ENCODE results near the gene ADGRG2. TPM values are rescaled to one million over a fixed set of nuclear protein-coding genes. Genes with fewer than 3 reads are reported as not detected.

Gene ADGRG2
- total RNA-seq, 1 experiment from 2014 or later: 1.4 TPM

DNA sequence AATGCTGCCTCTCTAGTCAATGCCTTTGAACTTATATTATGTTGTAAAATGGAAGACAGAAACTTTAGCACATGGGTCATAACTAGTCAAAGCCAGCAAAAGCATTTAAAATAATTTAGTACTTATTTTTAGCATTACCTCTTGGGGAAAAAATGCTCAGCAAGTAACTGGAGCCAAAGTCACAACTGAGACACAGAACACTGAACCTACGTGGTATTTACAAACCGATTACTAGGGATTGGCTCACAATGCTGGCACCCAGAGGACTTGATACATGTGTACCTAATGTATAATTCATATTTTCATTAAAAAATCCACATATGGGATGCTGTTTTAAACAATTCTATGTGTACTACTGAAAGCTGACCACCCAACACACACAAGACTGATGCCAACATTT, 176.8 kb downstream of the ADGRG2 start:
- peaks cover 18% of the 10 kb centered on the region for H3K36me3 ChIP-seq (ENCODE audit: low read depth, low read length)
- no TSS peak for BruUV-seq (replicated peaks)
- no peak for DNase-seq
- no peak for TF ChIP-seq EZH2 (IDR thresholded peaks at IDR 0.05; ENCODE audit: low read length, unreplicated experiment)
- no peaks in the 10 kb centered on the region for H3K9me3 ChIP-seq (ENCODE audit: low read length)
- CTCF ChIA-PET: no interaction called here
- H3K27me3 ChIP-seq (ENCODE audit: low read length): no peaks in the 10 kb centered on the region
- POLR2A ChIA-PET (ENCODE audit: unreplicated experiment): no interaction called here
- H3K27ac ChIP-seq (ENCODE audit: low read length): no peak overlapping the region
- intact Hi-C loops (cut with micrococcal nuclease): no loop called here
- ATAC-seq: no peak
- H3K4me2 ChIP-seq (ENCODE audit: low read length): no peak overlapping the region
- no peaks in the 10 kb centered on the region for H3K9me2 ChIP-seq (replicated peaks; ENCODE audit: low read length)
- no peaks in the 10 kb centered on the region for H4K20me1 ChIP-seq (ENCODE audit: low read length)
- no peak overlapping the region for H3K9ac ChIP-seq (ENCODE audit: low read length)
- no peak overlapping the region for H3K4me3 ChIP-seq (ENCODE audit: low read length)
- H2AFZ ChIP-seq (ENCODE audit: low read length): no peak overlapping the region
- no peaks in the 10 kb centered on the region for H3K79me2 ChIP-seq (ENCODE audit: low read length)
- peaks cover 15% of the 10 kb centered on the region for H3K4me1 ChIP-seq (ENCODE audit: insufficient read depth, low read length)
- no peaks in the 10 kb centered on the region for H3F3A ChIP-seq (ENCODE audit: low read length, unreplicated experiment)

DNA sequence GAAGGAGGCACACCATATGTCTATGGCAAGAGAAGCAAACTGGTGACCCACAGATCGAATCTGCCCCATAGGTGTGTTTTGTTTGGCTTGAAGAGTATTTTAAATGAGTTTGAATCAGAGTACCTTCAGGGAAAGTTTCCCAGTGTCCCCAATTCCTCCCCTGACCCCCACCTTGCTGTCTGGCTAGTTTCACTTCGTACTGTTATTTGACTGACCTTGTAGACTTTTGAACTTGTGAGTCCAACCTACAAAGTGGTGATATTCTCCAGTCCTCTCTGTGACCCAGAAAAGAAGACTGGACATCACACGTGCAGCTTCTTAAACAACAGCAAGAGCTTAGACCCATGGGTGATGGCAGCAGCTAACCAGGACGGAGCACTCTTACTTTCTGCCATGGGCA, 177.8 kb downstream of the ADGRG2 start:
- Histone ChIP-seq H3K4me1 (ENCODE audit: insufficient read depth, low read length) (peaks cover 22% of the 10 kb centered on the region), H3K27ac (ENCODE audit: low read length) (no peak overlapping the region), H3K36me3 (ENCODE audit: low read depth, low read length) (peaks cover 18% of the 10 kb centered on the region), H3K9me2 (replicated peaks; ENCODE audit: low read length) (no peaks in the 10 kb centered on the region), H3K27me3 (ENCODE audit: low read length) (no peaks in the 10 kb centered on the region), H3K79me2 (ENCODE audit: low read length) (no peaks in the 10 kb centered on the region), H4K20me1 (ENCODE audit: low read length) (no peaks in the 10 kb centered on the region), H3K9me3 (ENCODE audit: low read length) (no peaks in the 10 kb centered on the region), H3K4me2 (ENCODE audit: low read length) (no peak overlapping the region), H2AFZ (ENCODE audit: low read length) (no peak overlapping the region), H3F3A (ENCODE audit: low read length, unreplicated experiment) (no peaks in the 10 kb centered on the region), H3K4me3 (ENCODE audit: low read length) (no peak overlapping the region), H3K9ac (ENCODE audit: low read length) (no peak overlapping the region)
- no TSS peak for BruUV-seq (replicated peaks)
- ATAC-seq: no peak
- CTCF ChIA-PET: no interaction called here
- TF ChIP-seq EZH2phosphoT487 (IDR thresholded peaks at IDR 0.05; ENCODE audit: borderline replicate concordance, low read length) (no peak), EZH2 (IDR thresholded peaks at IDR 0.05; ENCODE audit: low read length, unreplicated experiment) (no peak)
- TF ChIP-seq, protein P1, sequence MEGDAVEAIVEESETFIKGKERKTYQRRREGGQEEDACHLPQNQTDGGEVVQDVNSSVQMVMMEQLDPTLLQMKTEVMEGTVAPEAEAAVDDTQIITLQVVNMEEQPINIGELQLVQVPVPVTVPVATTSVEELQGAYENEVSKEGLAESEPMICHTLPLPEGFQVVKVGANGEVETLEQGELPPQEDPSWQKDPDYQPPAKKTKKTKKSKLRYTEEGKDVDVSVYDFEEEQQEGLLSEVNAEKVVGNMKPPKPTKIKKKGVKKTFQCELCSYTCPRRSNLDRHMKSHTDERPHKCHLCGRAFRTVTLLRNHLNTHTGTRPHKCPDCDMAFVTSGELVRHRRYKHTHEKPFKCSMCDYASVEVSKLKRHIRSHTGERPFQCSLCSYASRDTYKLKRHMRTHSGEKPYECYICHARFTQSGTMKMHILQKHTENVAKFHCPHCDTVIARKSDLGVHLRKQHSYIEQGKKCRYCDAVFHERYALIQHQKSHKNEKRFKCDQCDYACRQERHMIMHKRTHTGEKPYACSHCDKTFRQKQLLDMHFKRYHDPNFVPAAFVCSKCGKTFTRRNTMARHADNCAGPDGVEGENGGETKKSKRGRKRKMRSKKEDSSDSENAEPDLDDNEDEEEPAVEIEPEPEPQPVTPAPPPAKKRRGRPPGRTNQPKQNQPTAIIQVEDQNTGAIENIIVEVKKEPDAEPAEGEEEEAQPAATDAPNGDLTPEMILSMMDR (conservative IDR thresholded peaks at IDR 0.05; ENCODE audit: low read depth, low read length): no peak
- DNase-seq: no peak
- intact Hi-C loops (cut with micrococcal nuclease): no loop called here
- POLR2A ChIA-PET (ENCODE audit: unreplicated experiment): no interaction called here

DNA sequence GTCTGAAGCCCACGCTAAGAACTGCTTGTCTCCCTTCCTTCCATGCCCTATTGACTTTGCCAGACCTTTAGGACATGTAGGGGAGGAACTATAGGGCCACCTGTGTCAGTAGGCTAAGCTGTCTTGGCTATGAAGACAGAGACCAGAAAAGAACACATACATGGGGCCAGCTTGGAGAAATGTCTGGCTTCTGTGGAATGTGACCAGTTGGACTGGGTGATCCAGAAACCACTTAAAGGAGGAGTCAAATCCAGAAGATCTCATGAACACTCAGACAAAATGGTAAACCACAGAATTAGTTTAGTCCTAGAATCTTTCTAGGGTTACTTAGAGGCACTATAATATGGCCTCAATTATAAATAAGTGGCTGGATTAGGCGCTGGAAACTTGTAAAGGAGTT, 180.4 kb downstream of the ADGRG2 start:
- Histone ChIP-seq H3K9me2 (replicated peaks; ENCODE audit: low read length) (no peaks in the 10 kb centered on the region), H3K9ac (ENCODE audit: low read length) (no peak overlapping the region), H3F3A (ENCODE audit: low read length, unreplicated experiment) (no peaks in the 10 kb centered on the region), H3K4me2 (ENCODE audit: low read length) (no peak overlapping the region), H3K27ac (ENCODE audit: low read length) (no peak overlapping the region), H3K79me2 (ENCODE audit: low read length) (no peaks in the 10 kb centered on the region), H3K36me3 (ENCODE audit: low read depth, low read length) (peaks cover 26% of the 10 kb centered on the region), H3K9me3 (ENCODE audit: low read length) (no peaks in the 10 kb centered on the region), H3K27me3 (ENCODE audit: low read length) (no peaks in the 10 kb centered on the region), H2AFZ (ENCODE audit: low read length) (no peak overlapping the region), H4K20me1 (ENCODE audit: low read length) (no peaks in the 10 kb centered on the region), H3K4me3 (ENCODE audit: low read length) (no peak overlapping the region), H3K4me1 (ENCODE audit: insufficient read depth, low read length) (peaks cover 31% of the 10 kb centered on the region)
- intact Hi-C loops (cut with micrococcal nuclease): no loop called here
- BruUV-seq (replicated peaks): no TSS peak
- DNase-seq (no peak), ATAC-seq (no peak)
- ChIA-PET CTCF (no interaction called here), POLR2A (ENCODE audit: unreplicated experiment) (no interaction called here)
- no peak for TF ChIP-seq EZH2 (IDR thresholded peaks at IDR 0.05; ENCODE audit: low read length, unreplicated experiment)
- TF ChIP-seq, protein P1 (conservative IDR thresholded peaks at IDR 0.05; ENCODE audit: low read depth, low read length): no peak

Other genes starting within 250 kb of the ADGRG2 start
- 24.6 and 35.5 TPM in 2 replicates for gene PHKA2, start 138.4 kb downstream of the ADGRG2 start, total RNA-seq (2014; rRNA removed)
- 408 and 454 TPM in 2 replicates for gene PDHA1, start 221.5 kb upstream of the ADGRG2 start, total RNA-seq (2014; rRNA removed)